Measurements from ENCODE around the gene C9orf50. TPM values are rescaled to one million over a fixed set of nuclear protein-coding genes. Genes with fewer than 3 reads are reported as not detected.

The C9orf50 gene
- total and polyA plus RNA-seq, 10 donors = 0.12 to 0.46 (median 0.19) TPM; not detected in 6

DNA sequence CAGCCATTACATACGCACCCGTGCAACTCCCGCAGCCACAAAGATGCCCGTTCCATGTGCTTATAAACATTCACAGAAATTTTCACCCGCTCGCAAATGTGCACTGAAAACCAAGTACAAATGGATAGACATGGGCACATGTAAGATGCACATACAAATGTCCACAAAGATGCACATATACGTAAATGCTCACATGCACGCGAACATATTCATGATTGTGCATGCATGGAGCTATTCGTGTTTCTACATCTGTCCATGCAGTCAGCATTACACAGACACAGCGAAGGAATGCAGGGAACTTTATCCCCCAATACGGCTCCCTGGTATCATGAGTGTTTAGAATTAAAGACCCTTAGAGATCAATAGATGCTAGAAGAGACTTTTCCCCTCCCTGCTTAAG lies 58.4 kb downstream of the C9orf50 start:
- intact Hi-C loops (cut with DNase I; ENCODE audit: low total_unique reads) = no loop called here
- no peak overlapping the region for H3K27ac ChIP-seq
- WGBS, 5 donors = 86 to 90% (median 86%) methylated on average over 12 of the region's 12 CpGs
- H3K9me3 ChIP-seq = no peaks in the 10 kb centered on the region
- TF ChIP-seq CTCF (IDR thresholded peaks at IDR 0.05 in 8 of 11, conservative IDR thresholded peaks at IDR 0.05 in 3 of 11) (no peak), POLR2A (IDR thresholded peaks at IDR 0.05) (no peak), POLR2AphosphoS5 (IDR thresholded peaks at IDR 0.05) (no peak)
- H3K4me1 ChIP-seq = peaks cover 0 to 31% (median 16%) of the 10 kb centered on the region in 6 donors
- no peak overlapping the region for H3K4me3 ChIP-seq
- peaks cover 0 to 11% (median 0%) of the 10 kb centered on the region in 7 donors for H3K27me3 ChIP-seq (replicated peaks in 1 of 7)
- DNase-seq = no peak
- H3K36me3 ChIP-seq = no peaks in the 10 kb centered on the region

Other genes with a start within 250 kb of the C9orf50 start
- gene NTMT1, start 5.1 kb upstream of the C9orf50 start, total RNA-seq = 10 to 100 TPM; 22.8 to 49.3 (median 35.8) TPM
- gene NTMT1, start 5.1 kb upstream of the C9orf50 start, polyA plus RNA-seq = 10 to 100 TPM; 24.8 to 50.5 (median 39.1) TPM
- 10 to 100 TPM; 17.2 to 30.8 (median 22.3) TPM for gene ASB6, start 21.1 kb upstream of the C9orf50 start, total RNA-seq
- gene ASB6, start 21.1 kb upstream of the C9orf50 start, polyA plus RNA-seq = 10 to 100 TPM; 11.5 to 23.2 (median 17.8) TPM
- under 1 TPM in 2 of 7 donors, not detected in 5; 0.47 to 0.54 TPM for gene PRRX2, start 44.5 kb upstream of the C9orf50 start, total RNA-seq
- gene PRRX2, start 44.5 kb upstream of the C9orf50 start, polyA plus RNA-seq = 1 to 10 TPM in 1 of 3 donors, under 1 TPM in 2; 0.32 to 1.5 (median 0.83) TPM
- gene PTGES, start 131.9 kb upstream of the C9orf50 start, total RNA-seq = 1 to 10 TPM; 1.4 to 7.2 (median 2.2) TPM
- 1 to 10 TPM; 4.7 to 6.1 (median 4.8) TPM for gene PTGES, start 131.9 kb upstream of the C9orf50 start, polyA plus RNA-seq
- gene TOR1B, start 182.1 kb upstream of the C9orf50 start, total RNA-seq = 10 to 100 TPM; 16.1 to 38.0 (median 18.9) TPM
- 1 to 10 TPM; 5.3 to 8.3 (median 6.3) TPM for gene TOR1B, start 182.1 kb upstream of the C9orf50 start, polyA plus RNA-seq
- gene TOR1A, start 203.0 kb upstream of the C9orf50 start, total RNA-seq = 10 to 100 TPM; 27.7 to 49.5 (median 32.5) TPM
- 10 to 100 TPM; 13.3 to 20.0 (median 16.5) TPM for gene TOR1A, start 203.0 kb upstream of the C9orf50 start, polyA plus RNA-seq
- 100 to 1,000 TPM in 1 of 7 donors, 10 to 100 TPM in 6; 35.6 to 105 (median 47.3) TPM for gene C9orf78, start 214.2 kb upstream of the C9orf50 start, total RNA-seq
- gene C9orf78, start 214.2 kb upstream of the C9orf50 start, polyA plus RNA-seq = 10 to 100 TPM; 51.5 to 68.9 (median 66.3) TPM
- gene USP20, start 214.4 kb upstream of the C9orf50 start, total RNA-seq = 10 to 100 TPM; 29.7 to 55.3 (median 39.4) TPM
- gene USP20, start 214.4 kb upstream of the C9orf50 start, polyA plus RNA-seq = 10 to 100 TPM; 38.1 to 83.7 (median 67.6) TPM

Data from spleen (tissue), 11 donors.